ENCODE measurements around the gene RFC4. TPM values are rescaled to one million over a fixed set of nuclear protein-coding genes. Genes with fewer than 3 reads are reported as not detected.
"Not testable (repeated sequence)": the region's sequence is repeated elsewhere in the genome, so short reads cannot be mapped to it uniquely, and the experiment has no call there.

RFC4 gene
- total and polyA plus RNA-seq, 2 of the 8 experiments (the other 6 are each of a cell fraction or from before 2014, with no cell fraction given) = 21.8 to 86.9 TPM

- TF ChIP-seq GABPA (IDR thresholded peaks at IDR 0.05; ENCODE audit: borderline replicate concordance, insufficient read depth, low read length) (no peak), USF2 (IDR thresholded peaks at IDR 0.05; ENCODE audit: low read length) (no peak)
Observed at GRCh38 chr3:186823386-186823785, 17.1 kb upstream of the RFC4 start (continued).

GRCh38 chr3:186822388-186822759, 16.1 kb upstream of the RFC4 start:
- Histone ChIP-seq H3K27me3 (replicated peaks in 1 of 4; ENCODE audit: control insufficient read depth in 3 of 4, extremely low read depth in 1 of 4, insufficient read depth in 3 of 4, low read length in 3 of 4) (peaks cover 0 to 23% (median 15%) of the 10 kb centered on the region in 4 experiments; a peak in 5 of 7 replicates), H3K4me1 (replicated peaks in 1 of 4; ENCODE audit: control insufficient read depth in 3 of 4, insufficient read depth in 4 of 4, low read length in 3 of 4) (peaks cover 7 to 23% (median 19%) of the 10 kb centered on the region in 4 experiments), H3K23me2 (ENCODE audit: low read depth, low read length) (peaks cover 15% of the 10 kb centered on the region; the same call in 1 of the 2 replicates)
- not testable (repeated sequence) for H3K36me3 ChIP-seq (ENCODE audit: control insufficient read depth in 2 of 4, insufficient read depth in 4 of 4, low read length in 3 of 4); H3K27ac ChIP-seq (ENCODE audit: low read depth, low read length); H2BK5ac ChIP-seq (ENCODE audit: low read depth, low read length); H3K18ac ChIP-seq (ENCODE audit: extremely low read depth, low read length); H3K4me2 ChIP-seq (ENCODE audit: insufficient read depth in 1 of 2, low read depth in 2 of 2, low read length in 2 of 2); H3K14ac ChIP-seq (ENCODE audit: insufficient read length); H4K8ac ChIP-seq (ENCODE audit: extremely low read depth, insufficient read depth, low read length); H4K5ac ChIP-seq (ENCODE audit: insufficient read length, low read depth, low read length); H3K79me2 ChIP-seq (ENCODE audit: control insufficient read depth in 1 of 2, insufficient read depth in 2 of 2, low read length in 2 of 2); H3K4ac ChIP-seq (replicated peaks; ENCODE audit: insufficient read length, low read depth, low read length); H2AFZ ChIP-seq (ENCODE audit: low read length); DNase-seq (ENCODE audit: low read depth in 1 of 2, low spot score in 2 of 2); H2BK20ac ChIP-seq (ENCODE audit: low read length); H3K56ac ChIP-seq (replicated peaks; ENCODE audit: insufficient read length, low read depth, low read length); FAIRE-seq; H3K9me3 ChIP-seq (ENCODE audit: insufficient read depth in 2 of 2, low read depth in 1 of 2, low read length in 1 of 2); H3K23ac ChIP-seq (ENCODE audit: insufficient read length); H2BK12ac ChIP-seq (ENCODE audit: low read depth, low read length); H3K9ac ChIP-seq (replicated peaks in 1 of 4; ENCODE audit: extremely low read depth in 1 of 4, low read depth in 3 of 4, low read length in 3 of 4); H3K79me1 ChIP-seq (ENCODE audit: low read depth, low read length); H4K91ac ChIP-seq (replicated peaks; ENCODE audit: insufficient read length, low read length); H2BK120ac ChIP-seq (replicated peaks; ENCODE audit: low read depth, low read length); H4K20me1 ChIP-seq (replicated peaks in 1 of 2; ENCODE audit: control insufficient read depth in 1 of 2, insufficient read depth in 2 of 2, low read length in 2 of 2); H2AK5ac ChIP-seq (ENCODE audit: low read depth, low read length); H3K4me3 ChIP-seq (ENCODE audit: extremely low read depth in 1 of 4, insufficient read depth in 2 of 4, low read depth in 3 of 4, low read length in 4 of 4); H2BK15ac ChIP-seq (ENCODE audit: low read length)
- ChIA-PET POLR2A (ENCODE audit: partially characterized antibody) (interaction anchor here (0.6 to 7.4 kb wide), 4 partner anchors 33 to 343 kb away, joined by 3 to 73 read pairs (median 10); partner anchors contain the start of genes EIF4A2 and ST6GAL1), CTCF (ENCODE audit: partially characterized antibody) (interaction anchor here (1.0 to 5.4 kb wide), 22 partner anchors 10 to 343 kb away, joined by 3 to 43 read pairs (median 4); no protein-coding TSS in a partner anchor)
- 100% methylated on average over 1 of the region's 1 CpG; no CpG with 5 or more reads in 1 of the 2 experiments for WGBS, 2 experiments (ENCODE audit: extremely low coverage in 1 of 2, insufficient coverage in 1 of 2, insufficient read length in 1 of 2, insufficient replicate concordance in 2 of 2, low coverage in 1 of 2, low lambda C conversion rate in 2 of 2, missing lambda C conversion rate in 1 of 2)

Measured in H1 (cell line).